Panc1 (cell line): ENCODE data around the gene MYO5B. TPM values are rescaled to one million over a fixed set of nuclear protein-coding genes. Genes with fewer than 3 reads are reported as not detected.

ENCODE experiments used
- ATAC-seq: fragments of 200-7000 bp; cut with Tn5 transposase; 2 replicates; pipeline ENCODE4 v1.9.1; 2020; ENCODE audit warnings: mild to moderate bottlenecking, moderate library complexity
- BruUV-seq: library from RNA; stranded (reverse); fragments of 400-500 nt; replicated peaks from 2 replicates; lab custom pipeline; 2021; lab: Mats Ljungman, UMichigan
- CTCF ChIA-PET: fragments of 300-600 bp; sonication (Branson Sonifier 250); formaldehyde crosslinking; loops from one replicate; lab custom pipeline; 2022; ENCODE audit warnings: antibody characterized with exemption; lab: Charles Lee
- POLR2A ChIA-PET: fragments of 300-600 bp; sonication (Branson Sonifier 250); formaldehyde crosslinking; loops from one replicate; lab custom pipeline; 2022; ENCODE audit warnings: antibody characterized with exemption; lab: Charles Lee
- DNase-seq: peaks from one replicate; pipeline ENCODE4 v3.0.0-alpha.2; 2010; ENCODE audit warnings: low read depth, low spot score
- H3K27ac ChIP-seq: 2 replicates; pipeline ENCODE4 v1.5.1; 2011; ENCODE audit warnings: mild to moderate bottlenecking, low read length, inconsistent platforms
- H3K27me3 ChIP-seq: fragments of 200-500 bp; sonication (Bioruptor generic); 2 replicates; pipeline ENCODE4 v1.6.0; 2014; ENCODE audit warnings: low read length, inconsistent platforms; ENCODE audit not compliant: control insufficient read depth, insufficient read depth
- H3K36me3 ChIP-seq: fragments of 200-500 bp; sonication (Bioruptor generic); 2 replicates; pipeline ENCODE4 v1.5.1; 2014; ENCODE audit warnings: inconsistent platforms, mild to moderate bottlenecking, low read length, moderate library complexity; ENCODE audit not compliant: control insufficient read depth, insufficient read depth
- H3K4me1 ChIP-seq: 2 replicates; pipeline ENCODE4 v1.5.1; 2011; ENCODE audit warnings: inconsistent platforms, mild to moderate bottlenecking, low read length, moderate library complexity; ENCODE audit not compliant: control insufficient read depth, insufficient read depth
- H3K4me3 ChIP-seq, 2 experiments: 2 replicates each; pipeline ENCODE4 v1.5.1; 2011 to 2012; ENCODE audit warnings: low read depth in 2 of 2, low read length in 2 of 2, mild to moderate bottlenecking in 2 of 2, inconsistent platforms in 1 of 2, moderate library complexity in 1 of 2
- H3K9me3 ChIP-seq: fragments of 200-500 bp; sonication (Bioruptor generic); 2 replicates; pipeline ENCODE4 v1.5.1; 2014; ENCODE audit warnings: low read depth, mild to moderate bottlenecking, inconsistent platforms, low read length, moderate library complexity; ENCODE audit not compliant: control insufficient read depth, insufficient read depth
- POLR2AphosphoS5 ChIP-seq: IDR thresholded peaks from 2 replicates; pipeline ENCODE4 v1.6.1; 2012; ENCODE audit warnings: mild to moderate bottlenecking, low read depth, low read length, moderate library complexity
- SIN3A ChIP-seq: IDR thresholded peaks from 2 replicates; pipeline ENCODE4 v1.6.1; 2012; ENCODE audit warnings: low read depth, mild to moderate bottlenecking, low read length, moderate library complexity, borderline replicate concordance; ENCODE audit not compliant: insufficient read depth
- TCF7L2 ChIP-seq: IDR thresholded peaks from 2 replicates; pipeline ENCODE4 v1.6.1; 2011; ENCODE audit warnings: mild to moderate bottlenecking, low read depth, low read length, inconsistent platforms
- in situ Hi-C: cut with HindIII; loops from 2 replicates; pipeline ENCODE4 v1.10.0; 2016; ENCODE audit warnings: low sequenced_read_pairs, low pct_unique_long_range_greater_than_20kb
- intact Hi-C: fragments of 100-400 bp; cut with micrococcal nuclease; formaldehyde crosslinking; loops from one replicate; pipeline ENCODE4 v1.10.0; 2022; ENCODE audit not compliant: unreplicated experiment
- total RNA-seq: library from RNA; stranded (reverse); gene quantifications from one replicate; pipeline ENCODE4 v1.2.1, GENCODE V29; 2021; ENCODE audit not compliant: unreplicated experiment
- TF ChIP-seq, protein P1 (sequence below): fragments of 450-650 bp; IDR thresholded peaks from 2 replicates; pipeline ENCODE4 v1.5.1; 2017; ENCODE audit warnings: mild to moderate bottlenecking
- TF ChIP-seq, protein P2 (sequence below), 2 experiments: IDR thresholded peaks; 2 replicates each; pipeline ENCODE4 v1.6.1; 2011 to 2012; ENCODE audit warnings: low read depth in 2 of 2, control low read depth in 1 of 2, low read length in 1 of 2, mild to moderate bottlenecking in 1 of 2, moderate library complexity in 1 of 2; ENCODE audit not compliant: insufficient read depth in 1 of 2

MYO5B gene
- total RNA-seq, 1 experiment from 2014 or later = 0.31 TPM

DNA sequence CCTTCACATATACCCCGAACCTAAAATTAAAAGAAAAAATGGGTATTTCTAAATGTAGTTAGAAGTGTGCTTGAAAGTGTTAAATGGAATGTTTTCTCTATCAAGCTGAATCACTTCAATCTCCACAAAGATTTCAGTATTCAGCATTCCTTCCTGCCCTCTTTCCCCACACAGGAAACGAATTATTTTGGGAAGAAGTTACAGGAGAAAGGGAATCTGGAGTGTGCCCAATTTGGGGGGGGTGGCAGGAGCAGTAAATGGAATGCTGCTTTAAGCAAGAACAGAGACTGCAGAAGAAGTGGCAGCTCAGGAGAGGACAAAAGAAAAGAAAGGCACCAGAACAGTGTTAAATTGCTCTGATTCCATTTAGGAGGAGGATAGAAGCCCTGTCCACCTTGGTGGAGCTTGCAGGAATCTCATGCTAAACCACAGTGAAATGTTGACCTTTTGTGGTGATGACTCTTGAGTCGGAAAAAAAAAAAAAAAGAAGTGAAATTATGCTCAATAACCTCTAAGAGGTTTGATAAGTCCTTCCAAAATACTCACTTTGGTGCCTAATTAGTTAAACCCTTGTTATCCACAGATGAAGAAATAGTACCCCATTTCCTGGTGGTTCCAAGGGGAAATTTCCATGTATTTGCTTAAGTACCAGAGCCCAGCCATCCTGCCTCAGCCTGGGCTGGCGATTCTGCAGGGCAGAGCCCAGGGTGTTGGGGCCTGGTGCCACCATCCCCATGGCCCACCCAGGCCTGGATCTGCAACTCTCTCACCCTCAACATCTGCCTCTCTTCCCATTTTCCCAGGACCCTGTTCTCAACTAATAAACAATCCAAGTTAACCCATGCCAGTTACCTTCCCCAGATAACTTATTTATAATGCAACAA lies 56.5 kb downstream of the MYO5B start:
- no TSS peak for BruUV-seq
- in situ Hi-C loops (no loop called here), intact Hi-C loops (no loop called here)
- ATAC-seq (no peak), DNase-seq (no peak)
- ChIA-PET POLR2A (no interaction called here), CTCF (no interaction called here)
- H3K36me3 ChIP-seq = no peaks in the 10 kb centered on the region
- H3K4me3 ChIP-seq = no peak overlapping the region
- TF ChIP-seq, protein P1, sequence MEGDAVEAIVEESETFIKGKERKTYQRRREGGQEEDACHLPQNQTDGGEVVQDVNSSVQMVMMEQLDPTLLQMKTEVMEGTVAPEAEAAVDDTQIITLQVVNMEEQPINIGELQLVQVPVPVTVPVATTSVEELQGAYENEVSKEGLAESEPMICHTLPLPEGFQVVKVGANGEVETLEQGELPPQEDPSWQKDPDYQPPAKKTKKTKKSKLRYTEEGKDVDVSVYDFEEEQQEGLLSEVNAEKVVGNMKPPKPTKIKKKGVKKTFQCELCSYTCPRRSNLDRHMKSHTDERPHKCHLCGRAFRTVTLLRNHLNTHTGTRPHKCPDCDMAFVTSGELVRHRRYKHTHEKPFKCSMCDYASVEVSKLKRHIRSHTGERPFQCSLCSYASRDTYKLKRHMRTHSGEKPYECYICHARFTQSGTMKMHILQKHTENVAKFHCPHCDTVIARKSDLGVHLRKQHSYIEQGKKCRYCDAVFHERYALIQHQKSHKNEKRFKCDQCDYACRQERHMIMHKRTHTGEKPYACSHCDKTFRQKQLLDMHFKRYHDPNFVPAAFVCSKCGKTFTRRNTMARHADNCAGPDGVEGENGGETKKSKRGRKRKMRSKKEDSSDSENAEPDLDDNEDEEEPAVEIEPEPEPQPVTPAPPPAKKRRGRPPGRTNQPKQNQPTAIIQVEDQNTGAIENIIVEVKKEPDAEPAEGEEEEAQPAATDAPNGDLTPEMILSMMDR = no peak
- no peak for TF ChIP-seq POLR2AphosphoS5
- TF ChIP-seq SIN3A = no peak
- TF ChIP-seq TCF7L2 = no peak
- TF ChIP-seq, protein P2, sequence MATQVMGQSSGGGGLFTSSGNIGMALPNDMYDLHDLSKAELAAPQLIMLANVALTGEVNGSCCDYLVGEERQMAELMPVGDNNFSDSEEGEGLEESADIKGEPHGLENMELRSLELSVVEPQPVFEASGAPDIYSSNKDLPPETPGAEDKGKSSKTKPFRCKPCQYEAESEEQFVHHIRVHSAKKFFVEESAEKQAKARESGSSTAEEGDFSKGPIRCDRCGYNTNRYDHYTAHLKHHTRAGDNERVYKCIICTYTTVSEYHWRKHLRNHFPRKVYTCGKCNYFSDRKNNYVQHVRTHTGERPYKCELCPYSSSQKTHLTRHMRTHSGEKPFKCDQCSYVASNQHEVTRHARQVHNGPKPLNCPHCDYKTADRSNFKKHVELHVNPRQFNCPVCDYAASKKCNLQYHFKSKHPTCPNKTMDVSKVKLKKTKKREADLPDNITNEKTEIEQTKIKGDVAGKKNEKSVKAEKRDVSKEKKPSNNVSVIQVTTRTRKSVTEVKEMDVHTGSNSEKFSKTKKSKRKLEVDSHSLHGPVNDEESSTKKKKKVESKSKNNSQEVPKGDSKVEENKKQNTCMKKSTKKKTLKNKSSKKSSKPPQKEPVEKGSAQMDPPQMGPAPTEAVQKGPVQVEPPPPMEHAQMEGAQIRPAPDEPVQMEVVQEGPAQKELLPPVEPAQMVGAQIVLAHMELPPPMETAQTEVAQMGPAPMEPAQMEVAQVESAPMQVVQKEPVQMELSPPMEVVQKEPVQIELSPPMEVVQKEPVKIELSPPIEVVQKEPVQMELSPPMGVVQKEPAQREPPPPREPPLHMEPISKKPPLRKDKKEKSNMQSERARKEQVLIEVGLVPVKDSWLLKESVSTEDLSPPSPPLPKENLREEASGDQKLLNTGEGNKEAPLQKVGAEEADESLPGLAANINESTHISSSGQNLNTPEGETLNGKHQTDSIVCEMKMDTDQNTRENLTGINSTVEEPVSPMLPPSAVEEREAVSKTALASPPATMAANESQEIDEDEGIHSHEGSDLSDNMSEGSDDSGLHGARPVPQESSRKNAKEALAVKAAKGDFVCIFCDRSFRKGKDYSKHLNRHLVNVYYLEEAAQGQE (IDR thresholded peaks at IDR 0.05; ENCODE audit: insufficient read depth in 1 of 2, low read depth in 2 of 2, low read length in 1 of 2) = no peak
- H3K27ac ChIP-seq = no peak overlapping the region
- H3K9me3 ChIP-seq = no peaks in the 10 kb centered on the region
- 0 out of 2 replicates have a peak, but pooled peaks cover 2% of the 10 kb centered on the region for H3K27me3 ChIP-seq
- H3K4me1 ChIP-seq = no peaks in the 10 kb centered on the region

DNA sequence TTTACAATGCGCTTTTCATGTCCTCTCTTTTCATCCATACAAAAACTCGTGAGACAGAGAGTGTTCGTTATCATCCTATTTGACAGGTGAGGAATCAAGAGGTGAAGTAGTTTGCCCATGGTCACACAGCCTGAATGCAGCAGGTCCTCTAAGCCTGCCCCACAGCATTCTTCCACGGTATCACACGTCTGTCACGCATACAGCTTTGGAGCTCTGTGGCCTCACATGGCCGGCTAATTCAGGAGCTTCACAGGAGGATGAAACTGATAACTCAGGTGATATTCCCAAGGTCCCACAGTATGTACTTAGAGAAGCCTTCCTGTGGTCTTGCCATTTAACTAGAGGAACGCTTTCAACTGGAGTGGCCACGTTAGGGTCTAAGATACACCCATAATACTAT lies 59.0 kb downstream of the MYO5B start:
- no peak overlapping the region for H3K4me3 ChIP-seq
- H3K4me1 ChIP-seq = no peaks in the 10 kb centered on the region
- DNase-seq = no peak
- POLR2A ChIA-PET = no interaction called here
- TF ChIP-seq SIN3A (no peak), POLR2AphosphoS5 (no peak), TCF7L2 (no peak)
- TF ChIP-seq, protein P2 (IDR thresholded peaks at IDR 0.05; ENCODE audit: insufficient read depth in 1 of 2, low read depth in 2 of 2, low read length in 1 of 2) = no peak
- TF ChIP-seq, protein P1 = no peak
- ATAC-seq = no peak
- no peaks in the 10 kb centered on the region for H3K9me3 ChIP-seq
- in situ Hi-C loops = no loop called here
- H3K27ac ChIP-seq = no peak overlapping the region
- CTCF ChIA-PET = interaction anchor here (0.7 kb wide), 1 partner anchor 924 kb away, joined by 4 read pairs; no protein-coding TSS in a partner anchor
- no TSS peak for BruUV-seq
- no peaks in the 10 kb centered on the region for H3K36me3 ChIP-seq
- intact Hi-C loops = no loop called here
- H3K27me3 ChIP-seq = 0 out of 2 replicates have a peak, but pooled peaks cover 2% of the 10 kb centered on the region
